ENCODE data around the gene RAB3GAP1.

- TF ChIP-seq, protein P1, sequence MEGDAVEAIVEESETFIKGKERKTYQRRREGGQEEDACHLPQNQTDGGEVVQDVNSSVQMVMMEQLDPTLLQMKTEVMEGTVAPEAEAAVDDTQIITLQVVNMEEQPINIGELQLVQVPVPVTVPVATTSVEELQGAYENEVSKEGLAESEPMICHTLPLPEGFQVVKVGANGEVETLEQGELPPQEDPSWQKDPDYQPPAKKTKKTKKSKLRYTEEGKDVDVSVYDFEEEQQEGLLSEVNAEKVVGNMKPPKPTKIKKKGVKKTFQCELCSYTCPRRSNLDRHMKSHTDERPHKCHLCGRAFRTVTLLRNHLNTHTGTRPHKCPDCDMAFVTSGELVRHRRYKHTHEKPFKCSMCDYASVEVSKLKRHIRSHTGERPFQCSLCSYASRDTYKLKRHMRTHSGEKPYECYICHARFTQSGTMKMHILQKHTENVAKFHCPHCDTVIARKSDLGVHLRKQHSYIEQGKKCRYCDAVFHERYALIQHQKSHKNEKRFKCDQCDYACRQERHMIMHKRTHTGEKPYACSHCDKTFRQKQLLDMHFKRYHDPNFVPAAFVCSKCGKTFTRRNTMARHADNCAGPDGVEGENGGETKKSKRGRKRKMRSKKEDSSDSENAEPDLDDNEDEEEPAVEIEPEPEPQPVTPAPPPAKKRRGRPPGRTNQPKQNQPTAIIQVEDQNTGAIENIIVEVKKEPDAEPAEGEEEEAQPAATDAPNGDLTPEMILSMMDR (IDR thresholded peaks at IDR 0.05): no peak
- no peak for TF ChIP-seq EZH2 (IDR thresholded peaks at IDR 0.05; ENCODE audit: borderline replicate concordance, insufficient read depth, low read depth, low read length, poor library complexity, severe bottlenecking)
Observed at GRCh38 chr2:135212757-135213156, 160.7 kb downstream of the RAB3GAP1 start.
